T-helper 9 cell (primary cell): ENCODE results near the gene OSTN.
"Not testable (repeated sequence)": the region's sequence is repeated elsewhere in the genome, so short reads cannot be mapped to it uniquely, and the experiment has no call there.

Experiments
- DNase-seq: peaks from one replicate; pipeline ENCODE4 v3.0.0-alpha.2; 2020

OSTN gene

GRCh38 chr3:191235331-191236314 is 36.6 kb downstream of the OSTN start:
- DNase-seq = no peak

GRCh38 chr3:191236646-191237045 is 37.6 kb downstream of the OSTN start:
- no peak for DNase-seq

- no peak for DNase-seq
Measured at GRCh38 chr3:191237047-191237882, 38.2 kb downstream of the OSTN start.

- DNase-seq = no peak
Measured at GRCh38 chr3:191238321-191238817, 39.3 kb downstream of the OSTN start.

GRCh38 chr3:191239407-191240031 is 40.5 kb downstream of the OSTN start:
- no peak for DNase-seq

GRCh38 chr3:191240486-191240885 is 41.4 kb downstream of the OSTN start:
- DNase-seq = no peak

- no peak for DNase-seq
Measured at GRCh38 chr3:191244242-191244867, 45.3 kb downstream of the OSTN start.

- DNase-seq = not testable (repeated sequence)
Measured at GRCh38 chr3:191246034-191246433, 47.0 kb downstream of the OSTN start.

- DNase-seq = no peak
Measured at GRCh38 chr3:191246630-191247029, 47.6 kb downstream of the OSTN start.

GRCh38 chr3:191253089-191253799 is 54.2 kb downstream of the OSTN start:
- DNase-seq = no peak

- no peak for DNase-seq
Measured at GRCh38 chr3:191254098-191254873, 55.2 kb downstream of the OSTN start.

GRCh38 chr3:191255156-191255555 is 56.1 kb downstream of the OSTN start:
- no peak for DNase-seq

GRCh38 chr3:191256405-191256804 is 57.4 kb downstream of the OSTN start:
- DNase-seq = no peak

- DNase-seq = no peak
Measured at GRCh38 chr3:191257286-191257685, 58.2 kb downstream of the OSTN start.

- no peak for DNase-seq
Measured at GRCh38 chr3:191259486-191259885, 60.4 kb downstream of the OSTN start.

- DNase-seq = no peak
Measured at GRCh38 chr3:191260431-191261303, 61.6 kb downstream of the OSTN start.

- no peak for DNase-seq
Measured at GRCh38 chr3:191261304-191261638, 62.2 kb downstream of the OSTN start.

GRCh38 chr3:191262650-191263049 is 63.6 kb downstream of the OSTN start:
- no peak for DNase-seq

GRCh38 chr3:191263365-191263764 is 64.3 kb downstream of the OSTN start:
- no peak for DNase-seq

GRCh38 chr3:191263850-191264249 is 64.8 kb downstream of the OSTN start:
- no peak for DNase-seq
